Stimulated activated CD8-positive, alpha-beta memory T cell treated with anti-CD3 and anti-CD28 coated beads, Interleukin-7, amount 100 ng/mL, for 48 hours (primary cell): ENCODE results near the gene ADARB2.

Source experiments
- DNase-seq, 2 donors: peaks; one replicate each; pipeline ENCODE4 v3.0.0-alpha.2; 2020; ENCODE audit warnings: low read depth in 1 of 2; ENCODE audit errors: extremely low read depth in 1 of 2

The ADARB2 gene

DNA sequence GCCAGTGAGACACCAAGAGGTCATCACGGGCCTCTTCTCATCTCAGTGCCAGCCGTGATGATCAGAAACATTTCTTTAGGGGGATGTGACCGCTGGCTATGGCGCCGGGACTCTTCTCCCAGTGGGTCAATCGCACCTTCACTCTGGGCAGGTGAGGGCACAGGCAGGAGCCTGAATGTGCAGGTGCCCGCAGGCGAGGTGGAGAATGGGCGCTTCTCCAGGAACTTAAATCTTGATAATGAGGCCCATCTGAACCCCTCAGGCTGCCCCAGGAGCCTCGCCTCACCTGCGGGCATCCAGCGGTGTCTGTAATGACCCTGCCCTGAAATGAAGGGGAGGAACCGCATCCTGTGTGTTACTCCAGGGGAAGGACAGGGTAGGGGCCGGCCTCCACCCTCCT, 204.7 kb downstream of the ADARB2 start:
- no peak for DNase-seq

DNA sequence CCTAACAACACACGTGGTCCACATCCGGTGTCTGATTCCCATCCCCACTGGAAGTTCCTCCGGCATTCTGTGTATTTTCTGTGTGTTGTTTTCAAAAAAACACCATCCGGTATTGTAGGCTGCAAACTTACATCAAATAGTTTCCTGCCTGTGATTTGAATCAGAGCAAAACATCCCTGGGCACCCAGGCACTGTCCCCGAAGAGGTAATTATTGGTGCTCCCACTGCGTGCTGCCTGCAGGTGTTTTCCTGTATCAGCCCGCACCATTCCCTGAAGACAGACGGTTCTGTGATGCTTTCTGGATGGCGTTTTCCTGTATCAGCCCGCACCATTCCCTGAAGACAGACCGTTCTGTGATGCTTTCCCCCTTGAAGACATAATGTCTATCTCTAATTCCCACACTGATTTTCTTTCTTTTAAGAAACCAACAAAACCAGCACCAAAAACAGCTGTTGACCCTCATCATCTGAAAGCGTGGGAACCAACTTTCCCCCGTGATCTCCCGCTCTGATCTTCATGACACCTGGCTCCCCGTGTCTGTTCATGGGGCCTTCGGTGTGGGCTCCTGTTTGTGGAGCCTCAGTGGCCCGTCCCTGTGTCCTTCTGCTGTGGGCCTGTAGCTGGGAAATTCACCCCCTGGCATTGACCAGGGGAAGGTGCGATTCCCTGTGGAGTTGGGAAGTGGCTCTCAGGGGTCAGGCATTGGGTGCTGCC, 205.3 kb downstream of the ADARB2 start:
- no peak for DNase-seq

DNA sequence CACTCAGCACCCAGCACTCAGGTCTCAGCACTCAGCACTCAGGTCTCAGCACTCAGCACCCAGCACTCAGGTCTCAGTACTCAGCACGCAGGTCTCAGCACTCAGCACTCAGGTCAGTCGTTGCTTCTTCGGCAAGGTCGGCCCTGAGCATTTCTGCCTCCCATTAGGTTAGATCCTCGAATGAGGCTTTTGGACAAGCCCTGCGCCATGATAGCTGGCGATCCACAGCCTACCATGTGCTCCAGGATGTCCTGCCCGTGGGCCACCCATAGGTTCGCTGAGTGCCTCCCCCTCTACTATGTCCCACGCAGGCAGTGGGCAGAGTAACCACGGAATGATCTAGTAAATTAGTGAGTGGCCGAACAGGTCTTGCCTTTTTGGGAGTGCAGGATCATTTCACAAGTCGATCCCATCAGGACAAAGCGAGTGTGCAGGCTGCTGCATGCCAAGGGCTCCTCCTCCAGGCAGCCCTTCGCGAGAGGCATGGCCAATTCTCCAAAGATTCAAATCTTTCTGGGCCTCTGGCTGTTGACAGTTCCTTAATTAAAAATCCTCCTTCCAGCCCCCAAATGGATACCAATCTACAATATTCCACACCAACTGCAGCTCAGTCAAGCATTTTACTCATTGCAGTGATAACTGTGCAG, 206.3 kb downstream of the ADARB2 start:
- no peak for DNase-seq

DNA sequence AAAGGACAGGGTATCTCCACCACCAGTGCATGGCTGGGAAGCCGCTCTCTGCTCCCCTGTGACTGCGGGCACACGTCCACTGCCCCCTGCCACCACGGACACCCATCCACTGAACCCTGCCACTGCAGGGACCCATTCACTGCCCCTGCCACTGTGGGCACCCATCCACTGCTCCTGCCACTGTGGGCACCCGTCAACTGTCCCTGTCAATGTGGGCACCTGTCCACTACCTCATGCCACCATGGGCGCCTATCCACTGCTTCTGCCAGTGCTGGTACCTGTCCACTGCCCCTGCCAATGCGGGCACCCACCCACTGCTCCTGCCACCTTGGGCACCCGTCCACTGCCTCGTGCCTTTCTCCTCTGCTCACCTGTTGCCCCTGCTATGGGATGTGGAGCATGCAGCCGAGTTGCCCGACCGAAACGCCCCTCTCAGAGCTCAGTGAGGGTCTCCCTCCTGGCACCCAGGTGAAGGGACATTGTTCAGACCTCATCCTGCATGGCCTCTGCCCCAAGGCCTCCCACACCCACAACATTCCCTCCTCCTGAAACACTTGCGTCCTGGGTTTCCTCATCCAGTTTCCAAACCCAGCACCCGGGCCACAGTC, 207.4 kb downstream of the ADARB2 start:
- no peak for DNase-seq

DNA sequence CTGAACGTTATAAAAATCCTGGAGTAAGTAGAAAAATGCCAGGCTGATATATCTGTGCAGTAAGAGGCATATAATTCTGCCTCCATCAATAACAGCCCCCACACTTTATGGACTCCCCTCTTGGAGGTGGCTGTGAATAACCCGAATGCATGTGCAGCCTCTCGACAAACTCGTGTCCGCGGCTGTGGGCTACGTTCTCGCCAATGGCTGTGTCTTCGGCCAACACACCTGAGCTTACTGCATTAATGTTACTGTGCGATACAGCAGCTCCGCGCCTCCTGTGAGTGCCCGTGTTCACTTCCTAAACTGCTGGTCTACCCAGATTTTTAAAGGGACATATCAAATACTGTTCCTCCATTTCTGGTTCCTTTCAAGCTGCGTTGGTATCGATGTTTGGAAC, 209.4 kb downstream of the ADARB2 start:
- DNase-seq = no peak

DNA sequence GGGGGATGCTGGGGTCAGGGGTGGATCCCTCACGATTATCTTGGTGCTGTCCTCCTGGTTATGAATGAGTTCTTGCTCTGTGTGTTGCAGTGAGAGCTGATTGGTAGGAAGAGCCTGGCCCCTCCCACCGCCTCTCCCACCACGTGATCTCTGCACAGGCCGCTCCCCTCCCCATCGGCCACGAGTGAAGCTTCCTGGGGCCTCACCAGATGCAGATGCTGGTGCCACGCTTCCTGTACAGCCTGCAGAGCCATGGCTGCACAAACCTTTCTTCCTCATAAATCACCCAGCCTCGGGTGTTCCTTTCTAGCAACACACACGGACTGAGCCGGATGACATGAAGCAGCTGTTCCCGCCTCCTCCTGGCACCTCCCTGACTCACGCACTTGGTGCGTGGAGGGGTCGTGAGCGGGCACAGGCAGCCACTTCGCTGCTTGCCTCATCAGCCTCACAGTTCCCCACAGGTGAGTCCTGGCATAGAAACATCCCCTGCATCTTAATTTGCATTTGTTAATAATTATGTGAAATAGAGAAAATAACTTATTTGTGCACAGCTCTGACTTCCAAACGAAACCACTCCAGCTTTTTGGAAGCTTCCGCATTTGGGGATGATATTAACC, 210.8 kb downstream of the ADARB2 start:
- DNase-seq = no peak

DNA sequence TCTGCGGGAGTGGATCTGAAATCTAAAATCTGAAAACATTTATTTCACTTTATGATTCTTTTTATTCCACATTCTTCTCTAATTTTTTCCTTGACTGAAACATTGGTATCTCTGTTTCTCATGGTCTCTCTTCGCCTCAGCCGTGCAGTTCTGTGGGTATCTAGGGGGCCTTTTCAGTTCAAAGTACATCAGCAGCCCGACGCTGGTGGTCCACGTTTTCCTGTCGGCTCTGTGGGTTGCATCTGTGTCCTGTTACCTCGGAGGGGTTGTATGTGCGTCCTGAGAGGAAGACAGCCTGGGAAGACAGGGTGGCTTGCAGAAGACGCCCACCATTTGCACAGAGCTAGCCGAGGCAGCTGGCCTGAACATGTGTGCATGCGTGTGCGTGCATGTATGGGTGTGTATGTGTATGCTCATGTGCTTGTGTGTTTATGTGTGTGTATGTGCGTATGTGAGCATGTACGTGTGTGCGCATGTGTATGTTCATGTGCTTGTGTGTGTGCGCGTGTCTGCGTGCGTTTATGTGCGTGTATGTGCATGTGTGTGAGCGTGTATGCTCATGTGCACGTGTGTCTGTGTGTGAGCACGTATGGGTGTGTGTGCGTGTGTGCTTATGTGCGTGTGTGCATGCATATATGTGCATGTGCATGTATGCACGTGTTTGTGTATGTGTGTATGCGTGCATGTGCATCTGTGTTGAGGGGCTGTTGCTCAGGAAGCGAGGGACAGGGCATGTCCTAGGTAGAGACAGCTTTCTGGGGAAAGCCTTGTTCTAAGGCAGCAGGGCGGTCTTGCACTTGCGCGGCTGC, 211.8 kb downstream of the ADARB2 start:
- no peak for DNase-seq

DNA sequence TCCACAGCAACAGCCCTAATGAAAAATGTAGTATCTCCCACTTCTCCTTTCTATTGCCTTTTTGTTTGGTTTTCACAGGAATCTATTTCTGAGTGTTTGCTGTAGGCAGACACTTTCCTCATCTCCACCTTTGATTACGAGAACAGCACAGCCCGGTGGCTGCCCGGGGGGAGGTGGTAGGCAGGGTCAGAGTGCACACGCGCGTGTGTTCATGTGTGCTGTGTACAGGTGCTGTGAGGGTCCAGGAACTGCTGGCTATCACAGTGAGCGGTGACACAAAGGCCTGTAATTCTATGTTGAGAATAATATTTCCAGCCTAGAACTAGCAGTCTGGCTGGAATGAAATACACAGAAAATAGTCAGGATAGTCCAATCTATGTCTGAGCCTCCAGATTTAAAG, 212.8 kb downstream of the ADARB2 start:
- no peak for DNase-seq

DNA sequence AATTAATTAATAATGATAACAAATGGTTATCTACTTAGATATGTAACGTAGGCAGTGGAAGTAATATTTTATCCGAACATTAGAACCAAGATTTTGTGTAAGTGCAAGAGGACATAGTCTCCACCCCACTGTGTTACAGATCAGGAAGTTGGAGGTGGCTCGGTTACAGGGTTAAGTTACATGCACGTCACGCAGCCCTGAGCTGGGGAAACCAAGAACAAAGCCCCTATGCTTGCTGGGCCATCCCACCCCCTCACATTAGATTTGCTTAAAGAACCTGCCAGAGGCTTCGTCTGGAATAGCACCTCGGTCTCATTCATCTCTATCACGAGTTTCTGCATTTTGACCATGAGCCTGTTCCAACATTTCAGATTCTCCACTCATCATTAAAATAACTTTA, 214.1 kb downstream of the ADARB2 start:
- DNase-seq = no peak

DNA sequence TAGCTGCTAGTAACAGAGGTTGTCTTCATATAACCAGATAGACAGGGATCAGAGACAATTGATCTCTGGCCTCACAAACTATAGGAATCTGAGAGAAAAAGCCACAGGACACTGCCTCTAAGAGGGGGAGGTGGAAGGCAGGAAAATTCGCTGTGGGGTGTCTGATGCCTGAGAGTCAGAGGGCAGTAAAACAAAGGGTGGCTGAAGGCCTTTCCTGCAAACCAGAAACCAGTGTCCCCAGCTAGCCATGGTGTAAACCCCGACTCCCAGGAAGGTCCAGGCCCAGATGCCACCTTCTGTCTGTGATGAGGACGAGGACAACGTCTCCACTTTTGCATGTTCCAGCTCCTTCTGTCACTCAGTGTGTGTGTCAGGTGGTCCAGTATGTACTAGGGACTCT, 215.1 kb downstream of the ADARB2 start:
- no peak for DNase-seq

DNA sequence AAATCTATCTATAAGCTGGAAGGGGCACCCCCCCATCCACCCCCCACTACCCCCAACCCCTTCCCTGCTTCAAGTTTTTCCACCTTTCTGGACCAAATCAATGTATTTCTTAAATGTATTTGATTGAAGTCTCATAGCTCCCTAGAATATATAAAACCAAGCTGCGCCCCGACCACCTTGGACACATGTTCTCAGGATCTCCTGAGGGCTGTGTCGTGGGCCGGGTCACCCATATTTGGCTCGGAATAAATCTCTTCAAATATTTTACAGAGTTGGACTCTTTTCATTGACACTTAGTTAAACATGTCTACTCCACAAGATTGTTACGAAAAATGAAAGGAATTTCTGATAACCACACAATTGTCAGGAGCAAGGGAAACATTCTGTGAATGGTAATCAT, 215.6 kb downstream of the ADARB2 start:
- DNase-seq = no peak

DNA sequence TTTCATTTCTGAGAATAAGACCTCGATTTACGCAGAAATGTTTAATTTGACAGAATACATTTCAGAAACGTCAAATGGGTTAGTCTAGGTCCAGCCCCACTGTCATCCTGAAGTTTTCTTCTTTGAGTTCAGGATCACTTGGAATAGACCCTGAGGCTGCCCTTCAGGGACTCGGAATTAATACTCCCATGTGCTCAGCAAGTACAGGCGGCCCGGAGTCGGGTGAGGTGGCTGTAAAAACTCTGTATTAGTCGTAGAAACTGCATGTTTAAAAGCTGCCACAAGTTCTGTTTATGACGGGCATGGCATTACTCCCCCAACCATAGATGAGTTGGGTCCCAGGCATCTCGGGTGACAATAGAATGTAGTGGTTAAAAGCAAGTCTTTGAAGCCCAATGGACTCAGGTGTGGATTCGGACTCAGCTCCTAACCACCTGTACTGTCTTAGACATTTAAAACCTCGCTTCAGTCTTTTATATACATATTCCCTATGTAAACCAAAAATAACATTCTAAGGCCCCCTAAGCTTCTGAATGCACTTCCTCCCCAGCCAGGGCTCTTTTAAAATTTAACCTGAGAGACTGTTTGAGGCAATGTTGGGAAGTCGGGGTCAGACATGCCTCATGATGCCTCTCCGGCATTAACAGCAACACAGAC, 216.3 kb downstream of the ADARB2 start:
- no peak for DNase-seq

DNA sequence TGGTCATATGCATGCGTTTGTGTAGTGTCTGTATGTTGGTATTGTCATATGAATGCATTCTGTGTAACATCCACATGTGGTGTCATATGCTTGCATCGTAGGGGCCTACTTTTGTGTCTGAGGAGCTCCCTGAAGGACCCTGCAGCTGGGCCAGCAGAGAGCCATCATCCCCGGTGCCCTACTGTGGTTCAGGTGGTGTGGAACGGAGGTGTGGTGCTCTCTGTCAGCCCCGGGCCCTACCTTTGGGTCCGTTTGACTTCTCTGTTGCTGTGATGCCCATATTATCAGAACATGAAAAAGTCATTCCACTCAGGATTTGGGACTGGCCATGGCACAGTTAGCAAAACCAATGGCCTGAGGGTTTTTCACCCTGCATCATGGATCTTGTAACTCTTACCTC, 217.9 kb downstream of the ADARB2 start:
- no peak for DNase-seq

DNA sequence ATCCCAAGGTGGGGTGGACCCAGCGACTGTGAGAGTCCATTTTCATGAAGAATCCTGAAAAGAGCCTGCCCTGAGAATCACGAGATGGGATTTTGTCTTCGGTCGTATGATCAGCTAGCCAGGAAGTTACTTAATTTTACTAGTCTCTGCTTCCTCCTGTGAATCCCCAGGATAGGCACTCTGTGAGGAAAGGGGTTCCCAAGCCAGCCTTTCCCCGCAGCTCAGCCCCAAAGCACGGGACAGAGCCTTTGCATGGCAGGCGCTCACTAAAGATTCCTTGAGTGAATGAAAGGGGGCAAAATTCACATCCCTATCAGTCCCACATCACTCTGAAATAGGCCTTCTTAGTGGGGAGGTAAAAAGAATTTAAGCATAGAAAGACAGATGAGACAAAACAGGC, 219.6 kb downstream of the ADARB2 start:
- DNase-seq = no peak

DNA sequence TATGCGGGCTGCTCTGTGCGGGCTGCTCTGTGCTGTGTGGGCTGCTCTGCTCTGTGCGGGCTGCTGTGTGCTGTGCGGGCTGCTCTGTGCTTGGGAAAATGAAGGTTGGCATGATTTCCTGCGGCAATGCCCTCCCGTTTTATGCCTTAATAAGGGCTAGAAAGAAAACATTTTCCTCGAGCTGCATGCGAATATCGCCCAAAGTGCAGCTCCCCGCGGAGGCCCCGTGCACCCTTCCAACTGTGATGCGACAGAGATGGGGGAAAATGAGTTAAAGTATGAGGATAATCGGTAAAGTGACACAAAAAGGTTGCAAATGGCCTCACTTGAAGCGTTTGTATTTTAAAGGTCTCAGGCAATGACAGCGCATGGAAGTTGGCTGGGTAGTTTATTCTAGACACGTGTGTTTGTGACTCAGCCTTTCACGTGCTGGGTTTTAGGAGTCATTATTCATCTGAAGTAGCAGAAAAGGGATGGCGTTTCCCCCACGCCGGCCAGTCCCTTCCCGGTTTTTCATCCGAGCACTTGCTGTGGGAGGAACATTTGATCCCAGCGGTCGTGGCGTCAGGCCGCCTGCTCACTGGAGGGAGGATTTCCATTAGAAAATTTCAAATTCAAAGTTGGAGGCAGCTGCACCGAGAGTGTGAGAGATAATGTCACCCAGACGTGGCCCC, 220.7 kb downstream of the ADARB2 start:
- no peak for DNase-seq

DNA sequence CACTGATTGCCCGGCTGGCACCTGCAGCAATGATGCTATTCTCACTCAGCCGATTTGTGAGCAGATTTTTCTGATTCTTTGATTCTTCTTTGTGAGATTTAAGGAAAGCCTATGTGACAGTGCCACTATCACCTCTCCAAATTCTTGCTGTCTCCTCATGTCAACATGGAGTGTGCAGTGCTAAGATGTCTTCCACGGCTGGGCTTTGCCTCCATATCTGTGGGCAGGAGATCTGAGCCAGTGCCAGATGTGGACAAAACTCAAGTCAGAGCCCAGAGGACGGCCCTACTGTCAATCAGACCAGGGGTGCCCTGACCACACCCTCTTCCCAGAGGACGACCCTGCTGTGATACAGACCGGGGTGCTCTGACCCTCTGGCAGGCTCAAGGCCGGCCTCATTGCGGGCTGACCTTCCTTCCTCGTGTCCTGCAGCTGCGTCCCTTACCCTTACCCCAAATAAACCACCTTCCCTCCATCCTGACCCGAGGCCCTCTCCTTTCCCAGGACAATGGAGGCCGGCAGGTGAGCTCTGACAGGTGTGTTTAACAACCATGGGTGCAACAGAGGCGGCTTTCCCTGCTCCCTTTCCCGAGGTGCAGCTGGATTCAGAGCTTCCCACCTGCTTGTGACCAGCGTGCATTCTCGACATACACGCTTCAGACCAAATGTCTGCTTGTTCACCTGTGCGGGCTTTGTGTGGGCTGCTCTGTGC, 221.4 kb downstream of the ADARB2 start:
- no peak for DNase-seq

DNA sequence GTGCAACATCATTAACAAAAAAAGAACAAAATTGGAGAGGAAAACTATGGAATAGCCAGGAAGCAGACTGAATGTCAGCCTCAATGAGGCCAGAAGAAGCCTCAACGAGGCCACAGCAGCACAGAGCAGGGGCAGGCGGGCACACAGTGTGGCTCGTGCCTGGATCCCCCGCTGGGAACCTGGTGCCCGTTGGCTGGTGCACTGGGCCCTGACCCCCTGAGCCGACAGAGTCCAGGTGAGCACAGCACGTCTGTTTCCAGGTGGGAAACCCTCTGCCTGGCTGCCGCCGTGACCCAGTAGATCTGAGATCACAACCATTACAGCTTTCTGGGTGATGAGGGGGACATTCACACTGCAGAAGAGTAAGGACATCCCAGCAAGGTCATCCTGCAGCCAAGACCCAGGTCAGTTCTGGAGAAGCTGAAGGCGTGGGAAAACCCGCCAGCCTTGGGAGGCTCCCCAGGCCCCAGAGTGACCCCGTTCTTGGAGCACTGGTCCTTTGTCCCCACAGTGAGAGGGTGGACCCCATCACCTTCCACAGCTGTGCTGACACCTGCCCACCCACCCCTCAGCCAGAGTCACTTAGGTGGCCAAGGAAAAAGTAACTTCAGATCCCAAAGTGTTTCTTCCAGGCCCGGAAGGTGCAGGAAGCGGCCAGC, 222.1 kb downstream of the ADARB2 start:
- DNase-seq = no peak

DNA sequence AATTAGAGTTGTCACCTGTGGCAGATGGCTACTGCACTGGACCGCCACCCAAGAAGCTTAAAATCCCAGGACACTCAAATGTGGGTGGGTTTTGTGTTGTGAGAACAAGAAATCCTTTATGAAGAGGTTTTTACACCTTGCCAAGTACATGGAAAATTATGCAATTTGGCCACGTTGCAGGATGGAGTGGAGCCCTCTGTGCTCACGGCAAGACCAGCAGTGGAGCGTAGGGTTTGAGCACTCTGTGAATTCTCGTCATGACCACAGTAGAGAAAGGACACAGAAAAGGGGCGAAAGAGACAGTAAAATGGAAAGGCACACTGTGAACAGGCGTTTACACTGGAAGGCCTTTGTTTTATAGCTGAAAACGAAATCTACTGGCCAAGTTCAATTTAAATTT, 222.6 kb downstream of the ADARB2 start:
- no peak for DNase-seq

DNA sequence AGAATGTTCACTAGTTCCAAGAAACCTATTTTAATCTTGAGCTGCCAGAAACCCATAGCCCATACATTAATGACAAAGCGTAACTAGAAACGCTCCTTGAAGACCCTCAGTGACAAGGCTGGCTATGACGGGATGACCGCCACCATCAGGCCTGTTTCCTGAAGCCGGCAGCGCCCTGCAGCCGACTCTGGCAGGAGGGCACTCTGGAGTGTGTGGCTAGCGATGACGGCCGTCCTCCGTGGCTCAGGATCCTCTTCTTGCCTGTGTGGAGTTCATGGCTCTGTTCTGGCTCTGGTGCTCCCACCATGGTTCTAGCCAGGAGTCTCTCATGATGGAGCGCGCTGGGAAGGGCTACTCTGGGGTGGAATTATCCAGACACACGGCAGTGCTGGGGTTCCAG, 224.1 kb downstream of the ADARB2 start:
- no peak for DNase-seq
